HEK293 (cell line): Measurements from ENCODE around the gene ITGA8.

Source experiments
- CTCF ChIA-PET: fragments of 350-600 bp; formaldehyde crosslinking; extraction: SDS; loops from one replicate; lab custom pipeline; 2021; ENCODE audit warnings: antibody characterized with exemption; lab: Yijun Ruan, JAX
- POLR2A ChIA-PET: fragments of 300-600 bp; formaldehyde crosslinking; extraction: SDS; loops from one replicate; lab custom pipeline; 2020; ENCODE audit warnings: antibody characterized with exemption, inconsistent platforms; lab: Yijun Ruan, JAX
- H3K27ac ChIP-seq: fragments of 200-500 bp; sonication (Bioruptor generic); 2 replicates; pipeline ENCODE4 v1.5.1; 2014; ENCODE audit warnings: low read depth, low read length, control low read depth, inconsistent platforms; ENCODE audit errors: extremely low read depth
- H3K36me3 ChIP-seq, 2 experiments: fragments of 200-500 bp in 1 of 2; sonication (Bioruptor generic) in 1 of 2; 1 replicate in 1 of 2; 2 replicates in 1 of 2; pipeline ENCODE4 v1.5.1; 2014 to 2017; ENCODE audit warnings: inconsistent platforms in 2 of 2, low read length in 2 of 2; ENCODE audit not compliant: control insufficient read depth in 2 of 2, insufficient read depth in 1 of 2
- H3K4me1 ChIP-seq: fragments of 200-500 bp; sonication (Bioruptor generic); 2 replicates; pipeline ENCODE4 v1.5.1; 2014; ENCODE audit warnings: mild to moderate bottlenecking, low read length, inconsistent platforms; ENCODE audit not compliant: control insufficient read depth, insufficient read depth
- H3K4me3 ChIP-seq: 2 replicates; pipeline ENCODE4 v1.5.1; 2011; ENCODE audit warnings: low read depth, mild to moderate bottlenecking, control low read depth, low read length, moderate library complexity
- H3K9me3 ChIP-seq: fragments of 200-500 bp; sonication (Bioruptor generic); 2 replicates; pipeline ENCODE4 v1.5.1; 2014; ENCODE audit warnings: low read depth, low read length, inconsistent platforms; ENCODE audit not compliant: control insufficient read depth, insufficient read depth
- GLIS2 ChIP-seq: fragments of 450-650 bp; formaldehyde crosslinking; IDR thresholded peaks from 2 replicates; pipeline ENCODE4 v1.5.1; 2016; ENCODE audit warnings: missing biosample characterization, missing genetic modification characterization
- HIC1 ChIP-seq: fragments of 450-650 bp; formaldehyde crosslinking; IDR thresholded peaks from 2 replicates; pipeline ENCODE4 v1.5.1; 2016; ENCODE audit warnings: missing biosample characterization, missing genetic modification characterization
- HOXD13 ChIP-seq: sonication (generic); formaldehyde crosslinking; IDR thresholded peaks from 2 replicates; pipeline ENCODE4 v1.8.0; 2022; ENCODE audit warnings: missing genetic modification reagents, borderline replicate concordance
- KLF9 ChIP-seq: fragments of 450-650 bp; formaldehyde crosslinking; IDR thresholded peaks from 2 replicates; pipeline ENCODE4 v1.5.1; 2016; ENCODE audit warnings: missing biosample characterization, missing genetic modification characterization, low read depth
- OSR2 ChIP-seq: fragments of 450-650 bp; formaldehyde crosslinking; IDR thresholded peaks from 2 replicates; pipeline ENCODE4 v1.5.1; 2016; ENCODE audit warnings: missing biosample characterization, missing genetic modification characterization
- PRDM6 ChIP-seq: fragments of 450-650 bp; formaldehyde crosslinking; IDR thresholded peaks from 2 replicates; pipeline ENCODE4 v1.5.1; 2017; ENCODE audit warnings: missing biosample characterization, missing genetic modification characterization
- ZBTB1 ChIP-seq: fragments of 450-650 bp; formaldehyde crosslinking; IDR thresholded peaks from 2 replicates; pipeline ENCODE4 v1.5.1; 2016; ENCODE audit warnings: missing biosample characterization, missing genetic modification characterization
- ZBTB44 ChIP-seq: fragments of 450-650 bp; IDR thresholded peaks from 2 replicates; pipeline ENCODE4 v1.5.1; 2018; ENCODE audit warnings: missing biosample characterization, mild to moderate bottlenecking, missing genetic modification characterization
- ZNF133 ChIP-seq: fragments of 450-650 bp; formaldehyde crosslinking; IDR thresholded peaks from 2 replicates; pipeline ENCODE4 v1.5.1; 2016; ENCODE audit warnings: missing biosample characterization, missing genetic modification characterization
- ZNF140 ChIP-seq: fragments of 450-650 bp; formaldehyde crosslinking; IDR thresholded peaks from 2 replicates; pipeline ENCODE4 v1.5.1; 2016; ENCODE audit warnings: missing biosample characterization, missing genetic modification characterization
- ZNF174 ChIP-seq: fragments of 450-650 bp; formaldehyde crosslinking; IDR thresholded peaks from 2 replicates; pipeline ENCODE4 v1.5.0; 2017; ENCODE audit warnings: missing biosample characterization, mild to moderate bottlenecking, missing genetic modification characterization
- ZNF302 ChIP-seq: fragments of 450-650 bp; formaldehyde crosslinking; IDR thresholded peaks from 2 replicates; pipeline ENCODE4 v1.5.1; 2016; ENCODE audit warnings: missing biosample characterization, missing genetic modification characterization, low read depth
- ZNF324 ChIP-seq: fragments of 450-650 bp; formaldehyde crosslinking; IDR thresholded peaks from 2 replicates; pipeline ENCODE4 v1.5.1; 2016; ENCODE audit warnings: missing biosample characterization, missing genetic modification characterization
- ZNF350 ChIP-seq: fragments of 450-650 bp; formaldehyde crosslinking; IDR thresholded peaks from 2 replicates; pipeline ENCODE4 v1.5.0; 2017; ENCODE audit warnings: missing biosample characterization, mild to moderate bottlenecking, missing genetic modification characterization
- ZNF354C ChIP-seq: fragments of 450-650 bp; formaldehyde crosslinking; IDR thresholded peaks from 2 replicates; pipeline ENCODE4 v1.5.1; 2016; ENCODE audit warnings: missing biosample characterization, missing genetic modification characterization, low read depth, borderline replicate concordance
- ZNF394 ChIP-seq: fragments of 450-650 bp; formaldehyde crosslinking; IDR thresholded peaks from 2 replicates; pipeline ENCODE4 v1.5.1; 2016; ENCODE audit warnings: missing biosample characterization, missing genetic modification characterization, mild to moderate bottlenecking, moderate library complexity, borderline replicate concordance
- ZNF518A ChIP-seq: fragments of 450-650 bp; formaldehyde crosslinking; conservative IDR thresholded peaks from 2 replicates; pipeline ENCODE4 v1.5.1; 2016; ENCODE audit warnings: low read depth, missing biosample characterization, missing genetic modification characterization
- ZNF529 ChIP-seq: fragments of 450-650 bp; formaldehyde crosslinking; IDR thresholded peaks from 2 replicates; pipeline ENCODE4 v1.5.1; 2017; ENCODE audit warnings: missing genetic modification characterization, missing biosample characterization; ENCODE audit not compliant: insufficient replicate concordance
- ZNF571 ChIP-seq: fragments of 450-650 bp; formaldehyde crosslinking; IDR thresholded peaks from 2 replicates; pipeline ENCODE4 v1.5.0; 2017; ENCODE audit warnings: missing biosample characterization, missing genetic modification characterization
- ZNF585B ChIP-seq: fragments of 450-650 bp; formaldehyde crosslinking; IDR thresholded peaks from 2 replicates; pipeline ENCODE4 v1.5.1; 2016; ENCODE audit warnings: missing biosample characterization, missing genetic modification characterization
- ZNF624 ChIP-seq: fragments of 450-650 bp; formaldehyde crosslinking; IDR thresholded peaks from 2 replicates; pipeline ENCODE4 v1.5.1; 2017; ENCODE audit warnings: missing biosample characterization, missing genetic modification characterization
- ZNF664 ChIP-seq: fragments of 450-650 bp; formaldehyde crosslinking; IDR thresholded peaks from 2 replicates; pipeline ENCODE4 v1.5.1; 2016; ENCODE audit warnings: missing biosample characterization, missing genetic modification characterization
- ZNF701 ChIP-seq: fragments of 450-650 bp; formaldehyde crosslinking; IDR thresholded peaks from 2 replicates; pipeline ENCODE4 v1.5.1; 2016; ENCODE audit warnings: missing biosample characterization, missing genetic modification characterization
- ZNF707 ChIP-seq: fragments of 450-650 bp; formaldehyde crosslinking; IDR thresholded peaks from 2 replicates; pipeline ENCODE4 v1.5.1; 2016; ENCODE audit warnings: missing biosample characterization, missing genetic modification characterization

Gene ITGA8

GRCh38 chr10:15588151-15588550, 131.6 kb downstream of the ITGA8 start:
- Histone ChIP-seq H3K4me3 (no peak overlapping the region), H3K36me3 (no peaks in the 10 kb centered on the region), H3K9me3 (no peaks in the 10 kb centered on the region), H3K27ac (no peak overlapping the region), H3K4me1 (no peaks in the 10 kb centered on the region)
- POLR2A ChIA-PET, result no interaction called here
- no peak for TF ChIP-seq ZNF707 (tag by site-specific recombination)
- TF ChIP-seq ZNF394 (tag by site-specific recombination), result no peak
- no peak for TF ChIP-seq ZBTB1 (tag by site-specific recombination)
- TF ChIP-seq ZNF140, result no peak
- TF ChIP-seq ZNF701 (tag by site-specific recombination), result no peak
- no peak for TF ChIP-seq HOXD13
- no peak for TF ChIP-seq ZNF664
- no peak for TF ChIP-seq GLIS2
- TF ChIP-seq ZNF350 (tag by site-specific recombination), result no peak
- TF ChIP-seq ZNF133 (tag by site-specific recombination), result no peak
- no peak for TF ChIP-seq ZNF174 (tag by site-specific recombination)
- CTCF ChIA-PET, result interaction anchor here (0.9 to 2.4 kb wide), 4 partner anchors 127 to 155 kb away, joined by 3 to 9 read pairs (median 6); partner anchors contain the start of gene ITGA8

GRCh38 chr10:15587271-15587670, 132.5 kb downstream of the ITGA8 start:
- H3K36me3 ChIP-seq, result no peaks in the 10 kb centered on the region
- H3K27ac ChIP-seq, result no peak overlapping the region
- ChIA-PET POLR2A (no interaction called here), CTCF (interaction anchor here (0.7 to 2.4 kb wide), 7 partner anchors 17 to 156 kb away, joined by 3 to 9 read pairs (median 4); partner anchors contain the start of gene ITGA8)
- no peak overlapping the region for H3K4me3 ChIP-seq
- no peak for TF ChIP-seq ZNF518A (tag by site-specific recombination)
- TF ChIP-seq PRDM6 (tag by site-specific recombination), result no peak
- TF ChIP-seq ZNF350 (tag by site-specific recombination), result no peak
- TF ChIP-seq OSR2, result no peak
- no peak for TF ChIP-seq ZBTB44 (tag by site-specific recombination)
- no peak for TF ChIP-seq ZNF354C (tag by site-specific recombination)
- TF ChIP-seq ZNF585B (tag by site-specific recombination), result no peak
- no peak for TF ChIP-seq HIC1
- TF ChIP-seq ZNF529 (tag by site-specific recombination), result no peak
- TF ChIP-seq ZNF571 (tag by site-specific recombination), result no peak
- no peak for TF ChIP-seq KLF9
- TF ChIP-seq ZNF324 (tag by site-specific recombination), result no peak
- no peak for TF ChIP-seq ZNF624 (tag by site-specific recombination)
- no peak for TF ChIP-seq ZNF302 (tag by site-specific recombination)
- no peaks in the 10 kb centered on the region for H3K9me3 ChIP-seq
- H3K4me1 ChIP-seq, result no peaks in the 10 kb centered on the region
